CD8-positive, alpha-beta memory T cell (primary cell): ENCODE results near the gene PPFIBP2. TPM values are rescaled to one million over a fixed set of nuclear protein-coding genes. Genes with fewer than 3 reads are reported as not detected.

Experiments
- CTCF ChIA-PET: fragments of 350-600 bp; sonication (Branson Sonifier 250); formaldehyde crosslinking; loops from one replicate; lab custom pipeline; 2021; ENCODE audit warnings: antibody characterized with exemption; lab: Charles Lee
- POLR2A ChIA-PET: fragments of 350-600 bp; sonication (Branson Sonifier 250); formaldehyde crosslinking; loops from one replicate; lab custom pipeline; 2021; ENCODE audit warnings: antibody characterized with exemption; lab: Charles Lee
- DNase-seq, 5 donors: peaks; one replicate each; pipeline versions ENCODE4 v3.0.0 to v3.0.0-alpha.2; 2020 to 2022; ENCODE audit warnings: mixed read lengths in 1 of 5
- H3K27ac ChIP-seq: one replicate; pipeline ENCODE4 v1.7.0; 2013; ENCODE audit warnings: low read depth, mild to moderate bottlenecking, low read length, moderate library complexity
- H3K27me3 ChIP-seq: 2 replicates; pipeline ENCODE4 v1.7.0; 2013; ENCODE audit warnings: low read length, mild to moderate bottlenecking; ENCODE audit not compliant: insufficient read depth, poor library complexity, severe bottlenecking
- H3K36me3 ChIP-seq: 2 replicates; pipeline ENCODE4 v1.7.0; 2013; ENCODE audit warnings: mild to moderate bottlenecking, low read length, moderate library complexity; ENCODE audit not compliant: insufficient read depth
- H3K4me1 ChIP-seq: 2 replicates; pipeline ENCODE4 v1.7.0; 2013; ENCODE audit warnings: mild to moderate bottlenecking, low read length, moderate library complexity; ENCODE audit not compliant: insufficient read depth
- H3K4me3 ChIP-seq: 2 replicates; pipeline ENCODE4 v1.7.0; 2013; ENCODE audit warnings: mild to moderate bottlenecking, low read length
- H3K9me3 ChIP-seq: 2 replicates; pipeline ENCODE4 v1.7.0; 2013; ENCODE audit warnings: mild to moderate bottlenecking, low read length
- H3K27ac Mint-ChIP-seq, 8 donors: one replicate each; pipeline ENCODE4 v1.8.0; 2020 to 2021; ENCODE audit warnings: mixed read lengths in 8 of 8, mild to moderate bottlenecking in 6 of 8, inconsistent platforms in 3 of 8, moderate library complexity in 3 of 8
- H3K27me3 Mint-ChIP-seq, 2 donors: one replicate each; pipeline ENCODE4 v1.8.0; 2020 to 2021; ENCODE audit warnings: mixed read lengths in 2 of 2, mild to moderate bottlenecking in 1 of 2, moderate library complexity in 1 of 2
- H3K36me3 Mint-ChIP-seq, 3 donors: one replicate each; pipeline ENCODE4 v1.8.0; 2020 to 2021; ENCODE audit warnings: mixed read lengths in 3 of 3, inconsistent platforms in 1 of 3, mild to moderate bottlenecking in 1 of 3
- H3K4me1 Mint-ChIP-seq, 3 donors: one replicate each; pipeline ENCODE4 v1.8.0; 2020 to 2021; ENCODE audit warnings: mixed read lengths in 3 of 3, inconsistent platforms in 1 of 3, mild to moderate bottlenecking in 1 of 3
- H3K4me3 Mint-ChIP-seq, 7 donors: one replicate each; pipeline ENCODE4 v1.8.0; 2020 to 2021; ENCODE audit warnings: mixed read lengths in 7 of 7, mild to moderate bottlenecking in 6 of 7, moderate library complexity in 4 of 7, inconsistent platforms in 2 of 7
- H3K9me3 Mint-ChIP-seq, 5 donors: one replicate each; pipeline ENCODE4 v1.8.0; 2020 to 2022; ENCODE audit warnings: mixed read lengths in 5 of 5, mild to moderate bottlenecking in 3 of 5, moderate library complexity in 2 of 5, inconsistent platforms in 1 of 5
- polyA plus RNA-seq: library from polyadenylated mRNA; unstranded; fragments of 300-500 nt; fragmentation: Illumina TruSeq; gene quantifications from one replicate; pipeline ENCODE4 v1.2.3, GENCODE V29; 2021
- total RNA-seq, 2 experiments: library from RNA; stranded (reverse); gene quantifications; one replicate each; pipeline ENCODE4 v1.2.3, GENCODE V29; 2021

The PPFIBP2 gene
- total and polyA plus RNA-seq, 3 experiments from 2014 or later = 3.9 to 6.8 (median 4.4) TPM

DNA sequence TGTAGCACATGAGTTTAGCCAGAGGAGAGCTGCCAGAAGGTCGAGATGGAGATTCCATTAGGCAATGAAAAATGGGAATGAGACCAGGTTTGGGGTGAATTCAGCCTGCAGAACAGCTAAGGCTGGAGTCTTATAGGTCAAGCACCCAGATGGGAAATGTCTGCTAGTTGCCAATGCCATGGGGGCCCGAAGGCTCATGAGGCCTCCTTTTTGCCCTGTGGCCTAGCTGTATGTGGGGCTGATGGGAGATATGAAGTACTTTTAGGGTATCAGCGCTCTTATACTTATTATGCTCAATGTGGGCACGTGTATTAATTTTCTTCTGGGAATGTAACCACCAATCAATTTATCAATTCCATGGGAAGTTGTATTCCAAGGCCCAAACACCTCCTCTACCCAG lies 8.7 kb downstream of the PPFIBP2 start:
- no peak overlapping the region for H3K4me3 Mint-ChIP-seq
- Histone ChIP-seq H3K27me3 (no peaks in the 10 kb centered on the region), H3K9me3 (no peaks in the 10 kb centered on the region), H3K36me3 (no peaks in the 10 kb centered on the region), H3K4me1 (peaks cover 31% of the 10 kb centered on the region), H3K4me3 (no peak overlapping the region), H3K27ac (no peak overlapping the region)
- H3K27me3 Mint-ChIP-seq = no peaks in the 10 kb centered on the region
- ChIA-PET CTCF (interaction anchor here (2.1 kb wide), 1 partner anchor 10 kb away, joined by 7 read pairs; no protein-coding TSS in a partner anchor), POLR2A (no interaction called here)
- DNase-seq = no peak
- no peaks in the 10 kb centered on the region for H3K9me3 Mint-ChIP-seq
- H3K4me1 Mint-ChIP-seq = peaks cover 41 to 50% (median 41%) of the 10 kb centered on the region in 3 donors
- peaks cover 0 to 2% (median 0%) of the 10 kb centered on the region in 3 donors for H3K36me3 Mint-ChIP-seq
- H3K27ac Mint-ChIP-seq = peak overlapping the region in 2 of 8 donors; percentile 20 to 47

DNA sequence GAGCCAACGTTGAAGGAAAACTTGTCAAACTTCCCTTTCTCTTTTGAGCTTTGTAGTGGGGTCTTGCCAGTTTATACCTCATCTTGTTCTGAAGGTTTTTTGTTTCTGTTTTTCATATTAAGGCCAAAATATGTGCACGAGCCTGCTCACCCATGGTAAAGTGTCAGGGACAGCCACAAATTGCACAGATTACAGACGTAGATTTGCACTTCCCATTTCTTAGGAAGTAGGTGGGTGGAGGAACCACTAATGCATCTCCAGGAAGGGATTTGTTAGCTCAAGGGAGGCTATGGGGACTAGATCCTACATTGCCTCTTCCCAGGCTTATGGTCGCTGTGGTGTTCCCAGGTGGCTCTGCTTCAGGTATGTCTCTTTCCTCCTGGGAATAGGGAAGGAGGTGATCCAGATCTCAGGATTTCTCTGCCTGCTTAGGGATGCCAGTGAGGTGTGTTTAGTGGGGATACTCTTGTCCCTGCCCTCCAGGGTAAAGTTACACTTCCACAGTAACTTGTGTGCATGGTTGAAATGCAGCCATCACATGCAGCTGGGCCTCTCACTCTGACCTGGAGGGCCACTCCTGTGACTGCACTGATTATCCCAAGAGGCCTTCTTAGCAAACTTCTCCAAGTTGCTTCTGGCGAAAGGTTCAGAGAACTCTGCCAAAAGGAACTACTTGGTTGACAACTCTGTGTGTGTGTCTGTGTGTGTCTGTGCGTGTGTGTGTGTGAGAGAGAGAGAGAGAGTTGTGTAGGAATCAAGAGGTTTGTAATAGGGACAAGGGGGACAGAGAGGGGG lies 9.8 kb downstream of the PPFIBP2 start:
- no peak for DNase-seq
- Histone ChIP-seq H3K27ac (no peak overlapping the region), H3K4me3 (no peak overlapping the region), H3K9me3 (no peaks in the 10 kb centered on the region), H3K4me1 (peaks cover 42% of the 10 kb centered on the region), H3K27me3 (no peaks in the 10 kb centered on the region), H3K36me3 (no peaks in the 10 kb centered on the region)
- Mint-ChIP-seq H3K4me1 (peaks cover 49 to 58% (median 50%) of the 10 kb centered on the region in 3 donors), H3K27ac (peak overlapping the region in 4 of 8 donors; percentile 0 to 48 (median 40)), H3K27me3 (no peaks in the 10 kb centered on the region), H3K9me3 (no peaks in the 10 kb centered on the region), H3K4me3 (no peak overlapping the region), H3K36me3 (peaks cover 0 to 2% (median 0%) of the 10 kb centered on the region in 3 donors)
- ChIA-PET POLR2A (no interaction called here), CTCF (interaction anchor here (2.1 to 3.3 kb wide), 2 partner anchors 11 kb away, joined by 7 to 20 read pairs; partner anchors contain the start of gene PPFIBP2)

DNA sequence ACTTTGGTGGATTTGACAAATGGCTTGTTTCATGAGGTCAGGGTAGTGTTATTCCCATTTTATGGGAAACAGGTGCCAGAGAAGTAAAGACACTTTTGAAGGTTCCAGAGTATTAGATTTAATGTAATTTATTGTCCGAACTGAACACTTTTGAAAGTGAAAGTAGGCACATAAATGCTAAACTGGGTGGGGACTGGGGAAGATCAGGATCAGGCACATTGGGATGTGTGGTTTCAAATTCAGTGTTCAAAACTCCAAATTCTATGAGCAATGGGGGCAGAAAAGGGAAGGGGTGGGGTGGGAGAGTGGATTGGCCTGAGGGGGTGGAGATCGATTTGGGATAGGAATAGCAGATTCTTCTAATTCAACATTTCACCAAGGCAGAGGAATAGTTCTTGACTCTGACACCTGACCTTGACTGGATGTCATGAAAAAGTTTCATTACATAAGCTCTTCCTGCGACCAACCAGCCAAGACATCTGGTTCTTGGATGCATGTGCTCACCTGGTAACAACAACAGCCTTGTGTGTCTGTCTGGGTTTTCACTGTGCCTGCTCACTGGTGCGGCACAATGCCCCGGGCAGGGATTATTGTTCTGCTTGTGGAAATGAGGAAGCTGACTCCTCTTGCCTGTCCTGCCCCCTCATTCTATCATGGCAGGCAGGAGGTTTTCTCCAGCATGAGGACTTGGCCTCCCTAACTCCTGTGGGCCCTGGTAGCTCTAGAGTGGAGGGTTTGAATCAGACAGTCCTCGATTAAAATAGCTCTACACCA lies 10.8 kb downstream of the PPFIBP2 start:
- H3K4me1 Mint-ChIP-seq = peaks cover 48 to 56% (median 50%) of the 10 kb centered on the region in 3 donors
- H3K36me3 Mint-ChIP-seq = no peaks in the 10 kb centered on the region
- H3K9me3 Mint-ChIP-seq = no peaks in the 10 kb centered on the region
- ChIA-PET POLR2A (no interaction called here), CTCF (interaction anchor here (3.3 kb wide), 1 partner anchor 12 kb away, joined by 20 read pairs; the partner anchor contains the start of gene PPFIBP2)
- Histone ChIP-seq H3K4me1 (peaks cover 52% of the 10 kb centered on the region), H3K27me3 (no peaks in the 10 kb centered on the region), H3K4me3 (no peak overlapping the region), H3K27ac (no peak overlapping the region), H3K36me3 (no peaks in the 10 kb centered on the region), H3K9me3 (no peaks in the 10 kb centered on the region)
- no peaks in the 10 kb centered on the region for H3K27me3 Mint-ChIP-seq
- no peak overlapping the region for H3K4me3 Mint-ChIP-seq
- H3K27ac Mint-ChIP-seq = peak overlapping the region in 2 of 8 donors; percentile 45 to 48
- no peak for DNase-seq

GRCh38 chr11:7525424-7525823 lies 11.6 kb downstream of the PPFIBP2 start:
- H3K9me3 Mint-ChIP-seq = no peaks in the 10 kb centered on the region
- H3K4me1 Mint-ChIP-seq = peaks cover 45 to 59% (median 50%) of the 10 kb centered on the region in 3 donors
- Histone ChIP-seq H3K9me3 (no peaks in the 10 kb centered on the region), H3K4me1 (peaks cover 55% of the 10 kb centered on the region), H3K27ac (no peak overlapping the region), H3K36me3 (no peaks in the 10 kb centered on the region), H3K27me3 (no peaks in the 10 kb centered on the region), H3K4me3 (no peak overlapping the region)
- H3K27ac Mint-ChIP-seq = no peak overlapping the region
- H3K36me3 Mint-ChIP-seq = no peaks in the 10 kb centered on the region
- CTCF ChIA-PET = interaction anchor here (3.3 kb wide), 1 partner anchor 13 kb away, joined by 20 read pairs; the partner anchor contains the start of gene PPFIBP2
- no peaks in the 10 kb centered on the region for H3K27me3 Mint-ChIP-seq
- POLR2A ChIA-PET = no interaction called here
- H3K4me3 Mint-ChIP-seq = no peak overlapping the region
- DNase-seq = no peak

GRCh38 chr11:7527029-7527428 lies 13.2 kb downstream of the PPFIBP2 start:
- DNase-seq = peak in 4 of 5 donors; percentile 12 to 69 (median 64)
- H3K9me3 ChIP-seq = no peaks in the 10 kb centered on the region
- H3K4me3 ChIP-seq = no peak overlapping the region
- H3K36me3 ChIP-seq = no peaks in the 10 kb centered on the region
- no peak overlapping the region for H3K27ac ChIP-seq
- peak overlapping the region; percentile 2 to 84 (median 70) for H3K27ac Mint-ChIP-seq
- ChIA-PET CTCF (interaction anchor here (1.4 to 3.3 kb wide), 2 partner anchors 11 to 14 kb away, joined by 6 to 20 read pairs; partner anchors contain the start of gene PPFIBP2), POLR2A (no interaction called here)
- no peaks in the 10 kb centered on the region for H3K27me3 ChIP-seq
- peaks cover 63% of the 10 kb centered on the region for H3K4me1 ChIP-seq
- H3K9me3 Mint-ChIP-seq = no peaks in the 10 kb centered on the region
- H3K36me3 Mint-ChIP-seq = peaks cover 0 to under 1% (median 0%) of the 10 kb centered on the region in 3 donors
- no peaks in the 10 kb centered on the region for H3K27me3 Mint-ChIP-seq
- peaks cover 44 to 70% (median 50%) of the 10 kb centered on the region in 3 donors for H3K4me1 Mint-ChIP-seq
- peak overlapping the region in 6 of 7 donors; percentile 5 to 77 (median 62) for H3K4me3 Mint-ChIP-seq

- ChIA-PET POLR2A (no interaction called here), CTCF (interaction anchor here (1.1 kb wide), 1 partner anchor 15 kb away, joined by 3 read pairs; the partner anchor contains the start of gene PPFIBP2)
- peaks cover 44 to 71% (median 50%) of the 10 kb centered on the region in 3 donors for H3K4me1 Mint-ChIP-seq
- peaks cover 0 to 1% (median 0%) of the 10 kb centered on the region in 3 donors for H3K36me3 Mint-ChIP-seq
- no peaks in the 10 kb centered on the region for H3K27me3 Mint-ChIP-seq
- Histone ChIP-seq H3K4me1 (peaks cover 63% of the 10 kb centered on the region), H3K36me3 (no peaks in the 10 kb centered on the region), H3K27ac (no peak overlapping the region), H3K4me3 (no peak overlapping the region), H3K27me3 (no peaks in the 10 kb centered on the region), H3K9me3 (no peaks in the 10 kb centered on the region)
- DNase-seq = no peak
- H3K9me3 Mint-ChIP-seq = no peaks in the 10 kb centered on the region
- H3K4me3 Mint-ChIP-seq = peak overlapping the region in 1 of 7 donors; percentile 42
- peak overlapping the region in 4 of 8 donors; percentile 14 to 77 (median 21) for H3K27ac Mint-ChIP-seq
Measured at GRCh38 chr11:7528514-7529049, 14.8 kb downstream of the PPFIBP2 start.

DNA sequence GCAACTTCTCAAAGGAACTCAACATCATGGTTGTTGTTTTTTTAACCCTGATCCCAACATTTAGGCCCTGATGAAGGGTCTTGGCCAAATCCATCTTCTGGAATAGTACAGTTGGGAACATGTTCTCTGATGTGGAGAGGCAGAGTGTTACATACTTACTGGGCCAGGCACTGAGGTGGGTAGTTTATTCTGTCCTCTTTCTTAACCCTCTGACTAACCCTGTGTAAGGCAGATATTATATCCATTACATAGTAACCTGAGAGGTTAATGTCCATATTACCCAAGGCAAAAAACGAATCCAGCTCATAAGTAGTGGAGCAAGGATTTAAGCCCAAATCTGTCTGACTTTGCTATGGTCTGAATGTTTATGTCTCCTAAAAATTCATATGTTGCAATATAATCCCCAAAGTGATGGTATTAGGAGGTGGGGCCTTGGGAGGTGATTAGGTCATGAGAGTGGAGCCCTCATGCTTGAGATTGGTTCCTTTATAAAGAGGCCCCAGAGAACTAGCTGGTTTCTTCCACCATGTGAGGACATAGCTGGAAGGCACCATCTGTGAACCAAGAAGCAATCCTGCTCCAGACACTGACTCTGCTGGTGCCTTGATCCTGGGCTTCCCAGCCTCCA lies 16.3 kb downstream of the PPFIBP2 start:
- no peak overlapping the region for H3K4me3 Mint-ChIP-seq
- no peaks in the 10 kb centered on the region for H3K36me3 ChIP-seq
- no peaks in the 10 kb centered on the region for H3K27me3 Mint-ChIP-seq
- no peak overlapping the region for H3K4me3 ChIP-seq
- H3K4me1 Mint-ChIP-seq = peaks cover 33 to 65% (median 38%) of the 10 kb centered on the region in 3 donors
- ChIA-PET CTCF (interaction anchor here (0.6 to 1.2 kb wide), 3 partner anchors 8 to 113 kb away, joined by 3 read pairs; no protein-coding TSS in a partner anchor), POLR2A (no interaction called here)
- no peaks in the 10 kb centered on the region for H3K9me3 ChIP-seq
- no peak overlapping the region for H3K27ac ChIP-seq
- DNase-seq = no peak
- H3K9me3 Mint-ChIP-seq = no peaks in the 10 kb centered on the region
- peaks cover 0 to 1% (median 0%) of the 10 kb centered on the region in 3 donors for H3K36me3 Mint-ChIP-seq
- no peak overlapping the region for H3K27ac Mint-ChIP-seq
- peaks cover 54% of the 10 kb centered on the region for H3K4me1 ChIP-seq
- no peaks in the 10 kb centered on the region for H3K27me3 ChIP-seq
